ENCODE data around the gene INSRR. TPM values are rescaled to one million over a fixed set of nuclear protein-coding genes. Genes with fewer than 3 reads are reported as not detected.

INSRR gene
- total and polyA plus RNA-seq, 9 of the 15 experiments (the other 6 are each of a cell fraction or from before 2014, with no cell fraction given) = 0.03 to 0.18 (median 0.06) TPM; not detected in 3

GRCh38 chr1:156862997-156863599, 4.2 kb upstream of the INSRR start:
- Histone ChIP-seq H3K27ac (ENCODE audit: extremely low read depth, low read depth, low read length) (peak overlapping the region; percentile 61), H3K4me2 (ENCODE audit: insufficient read depth, low read length) (peak overlapping the region; percentile 79), H3K79me2 (ENCODE audit: control insufficient read depth, insufficient read depth, low read length) (peaks cover 41% of the 10 kb centered on the region; the same call in 2 of the 3 replicates), H3K9me3 (replicated peaks; ENCODE audit: control insufficient read depth, insufficient read depth, low read depth, low read length) (no peaks in the 10 kb centered on the region), H2AFZ (ENCODE audit: low read depth, low read length) (peak overlapping the region; percentile 56), H3K27me3 (ENCODE audit: control insufficient read depth in 2 of 2, insufficient read depth in 2 of 2, low read length in 2 of 2) (no peaks in the 10 kb centered on the region), H3K36me3 (ENCODE audit: control insufficient read depth, insufficient read depth, low read length) (peaks cover 3% of the 10 kb centered on the region; the same call in 2 of the 3 replicates), H3K4me1 (replicated peaks in 1 of 2; ENCODE audit: control insufficient read depth in 2 of 2, insufficient read depth in 2 of 2, low read length in 2 of 2) (peaks cover 80 to 91% of the 10 kb centered on the region in 2 experiments), H3K9ac (ENCODE audit: insufficient read depth in 1 of 2, low read depth in 2 of 2, low read length in 2 of 2) (peak overlapping the region; percentile 36 to 79; a peak in 3 of 4 replicates), H4K20me1 (replicated peaks; ENCODE audit: control insufficient read depth, insufficient read depth, low read length) (no peaks in the 10 kb centered on the region), H3K4me3 (peak overlapping the region; percentile 20), H3K9me1 (ENCODE audit: control insufficient read depth, insufficient read depth, low read length) (no peaks in the 10 kb centered on the region)
- in situ Hi-C loops (cut with MboI) = loop anchor here (5.0 kb wide), 2 partner anchors 61 to 136 kb away; partner anchors contain the start of genes ISG20L2 and METTL25B
- intact Hi-C loops (cut with micrococcal nuclease) = loop anchor here (5.0 kb wide), 1 partner anchor 176 kb away; no protein-coding TSS in a partner anchor
- ChIA-PET CTCF (ENCODE audit: low intra/inter-chr PET ratio) (no interaction called here), POLR2A (interaction anchor here (0.6 to 1.1 kb wide), 4 partner anchors 10 to 142 kb away, joined by 3 to 4 read pairs (median 4); no protein-coding TSS in a partner anchor)
- DNase-seq (ENCODE audit: extremely low read depth in 1 of 4, low spot score in 3 of 4) (peak; percentile 70 to 80 (median 74)), ATAC-seq (peak; percentile 12), FAIRE-seq (peak; percentile 85)
- BruUV-seq (replicated peaks) = no TSS peak
- WGBS (ENCODE audit: insufficient coverage, low coverage, missing lambda C conversion rate) = 0% methylated on average over 10 of the region's 10 CpGs
- peak; percentile 75 for TF ChIP-seq CREM (IDR thresholded peaks at IDR 0.05; ENCODE audit: low read depth)
- TF ChIP-seq, protein P1, sequence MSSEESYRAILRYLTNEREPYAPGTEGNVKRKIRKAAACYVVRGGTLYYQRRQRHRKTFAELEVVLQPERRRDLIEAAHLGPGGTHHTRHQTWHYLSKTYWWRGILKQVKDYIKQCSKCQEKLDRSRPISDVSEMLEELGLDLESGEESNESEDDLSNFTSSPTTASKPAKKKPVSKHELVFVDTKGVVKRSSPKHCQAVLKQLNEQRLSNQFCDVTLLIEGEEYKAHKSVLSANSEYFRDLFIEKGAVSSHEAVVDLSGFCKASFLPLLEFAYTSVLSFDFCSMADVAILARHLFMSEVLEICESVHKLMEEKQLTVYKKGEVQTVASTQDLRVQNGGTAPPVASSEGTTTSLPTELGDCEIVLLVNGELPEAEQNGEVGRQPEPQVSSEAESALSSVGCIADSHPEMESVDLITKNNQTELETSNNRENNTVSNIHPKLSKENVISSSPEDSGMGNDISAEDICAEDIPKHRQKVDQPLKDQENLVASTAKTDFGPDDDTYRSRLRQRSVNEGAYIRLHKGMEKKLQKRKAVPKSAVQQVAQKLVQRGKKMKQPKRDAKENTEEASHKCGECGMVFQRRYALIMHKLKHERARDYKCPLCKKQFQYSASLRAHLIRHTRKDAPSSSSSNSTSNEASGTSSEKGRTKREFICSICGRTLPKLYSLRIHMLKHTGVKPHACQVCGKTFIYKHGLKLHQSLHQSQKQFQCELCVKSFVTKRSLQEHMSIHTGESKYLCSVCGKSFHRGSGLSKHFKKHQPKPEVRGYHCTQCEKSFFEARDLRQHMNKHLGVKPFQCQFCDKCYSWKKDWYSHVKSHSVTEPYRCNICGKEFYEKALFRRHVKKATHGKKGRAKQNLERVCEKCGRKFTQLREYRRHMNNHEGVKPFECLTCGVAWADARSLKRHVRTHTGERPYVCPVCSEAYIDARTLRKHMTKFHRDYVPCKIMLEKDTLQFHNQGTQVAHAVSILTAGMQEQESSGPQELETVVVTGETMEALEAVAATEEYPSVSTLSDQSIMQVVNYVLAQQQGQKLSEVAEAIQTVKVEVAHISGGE (CRISPR knock-in tag; IDR thresholded peaks at IDR 0.05) = peak in 1 of 3 experiments; percentile 38; a peak in 2 of 6 replicates
- TF ChIP-seq, protein P2, sequence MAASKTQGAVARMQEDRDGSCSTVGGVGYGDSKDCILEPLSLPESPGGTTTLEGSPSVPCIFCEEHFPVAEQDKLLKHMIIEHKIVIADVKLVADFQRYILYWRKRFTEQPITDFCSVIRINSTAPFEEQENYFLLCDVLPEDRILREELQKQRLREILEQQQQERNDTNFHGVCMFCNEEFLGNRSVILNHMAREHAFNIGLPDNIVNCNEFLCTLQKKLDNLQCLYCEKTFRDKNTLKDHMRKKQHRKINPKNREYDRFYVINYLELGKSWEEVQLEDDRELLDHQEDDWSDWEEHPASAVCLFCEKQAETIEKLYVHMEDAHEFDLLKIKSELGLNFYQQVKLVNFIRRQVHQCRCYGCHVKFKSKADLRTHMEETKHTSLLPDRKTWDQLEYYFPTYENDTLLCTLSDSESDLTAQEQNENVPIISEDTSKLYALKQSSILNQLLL (CRISPR knock-in tag; IDR thresholded peaks at IDR 0.05; ENCODE audit: borderline replicate concordance) = no peak
- peak; percentile 70; the same call in 1 of the 2 replicates for TF ChIP-seq TFAP4 (CRISPR knock-in tag; IDR thresholded peaks at IDR 0.05; ENCODE audit: borderline replicate concordance)
- TF ChIP-seq ZNF175 (CRISPR knock-in tag; IDR thresholded peaks at IDR 0.05; ENCODE audit: low read depth) = no peak
- no peak for TF ChIP-seq ELF2 (CRISPR knock-in tag; IDR thresholded peaks at IDR 0.05)
- TF ChIP-seq AFF1 (IDR thresholded peaks at IDR 0.05; ENCODE audit: low read depth in 1 of 2, partially characterized antibody in 2 of 2) = peak; percentile 26 to 89
- TF ChIP-seq HLTF (IDR thresholded peaks at IDR 0.05) = peak; percentile 94
- TF ChIP-seq HDGF (IDR thresholded peaks at IDR 0.05) = peak; percentile 97

Measured in K562 (cell line).